ENCODE results near the gene MNT. TPM values are rescaled to one million over a fixed set of nuclear protein-coding genes. Genes with fewer than 3 reads are reported as not detected.

MNT gene
- total RNA-seq, 1 experiment from 2014 or later: 38.9 TPM

GRCh38 chr17:2365132-2365531 is 35.7 kb downstream of the MNT start:
- H3K4me3 Mint-ChIP-seq: no peak overlapping the region
- H2AK5ac ChIP-seq (ENCODE audit: insufficient read length, low read length): no peak overlapping the region
- no peak overlapping the region for H3K56ac ChIP-seq (ENCODE audit: insufficient read length, low read depth, low read length)
- no peak overlapping the region for H3K27ac ChIP-seq (ENCODE audit: insufficient read length, low read depth, low read length)
- no peak overlapping the region for H2BK5ac ChIP-seq (ENCODE audit: insufficient read length, low read length)
- no peaks in the 10 kb centered on the region for H3K9me3 Mint-ChIP-seq
- H2BK20ac ChIP-seq (ENCODE audit: low read depth, low read length, poor library complexity, severe bottlenecking): no peak overlapping the region
- H4K8ac ChIP-seq (replicated peaks; ENCODE audit: insufficient read length, low read depth, low read length): no peak overlapping the region
- H3K79me1 ChIP-seq (ENCODE audit: insufficient read depth, low read depth, low read length, poor library complexity, severe bottlenecking): no peaks in the 10 kb centered on the region
- H3K27me3 ChIP-seq (ENCODE audit: insufficient read depth, low read length): no peaks in the 10 kb centered on the region
- no peaks in the 10 kb centered on the region for H3K9me3 ChIP-seq (ENCODE audit: control insufficient read depth, low read depth, low read length)
- no peak overlapping the region for H3T11ph ChIP-seq (ENCODE audit: low read length)
- H4K5ac ChIP-seq (ENCODE audit: insufficient read length, low read depth, low read length): no peak overlapping the region
- no peak overlapping the region for H3K4me2 ChIP-seq (ENCODE audit: insufficient read depth, insufficient read length, low read length)
- H3K18ac ChIP-seq (ENCODE audit: insufficient read length, low read depth, low read length): no peak overlapping the region
- H2AFZ ChIP-seq (ENCODE audit: low read length): no peak overlapping the region
- H3K27ac Mint-ChIP-seq: no peak overlapping the region
- H3K4me1 Mint-ChIP-seq: peaks cover 12 to 14% of the 10 kb centered on the region in 2 experiments
- no peaks in the 10 kb centered on the region for H4K20me1 ChIP-seq (ENCODE audit: control insufficient read depth, insufficient read depth, insufficient read length)
- no peak overlapping the region for H3K4ac ChIP-seq (ENCODE audit: low read depth, low read length)
- no CpG with 5 or more reads among the region's 20 CpGs for WGBS (ENCODE audit: extremely low coverage, insufficient read length, low lambda C conversion rate)
- no peak overlapping the region for H3K9ac ChIP-seq (ENCODE audit: extremely low read depth, insufficient read length, low read length)
- H4K91ac ChIP-seq (ENCODE audit: insufficient read length, low read depth, low read length): no peak overlapping the region
- peaks cover 4 to 18% (median 8%) of the 10 kb centered on the region in 3 experiments; a peak in 6 of 7 replicates for H3K36me3 Mint-ChIP-seq (ENCODE audit: insufficient read depth in 1 of 3, low read depth in 3 of 3)
- TF ChIP-seq, protein P1, sequence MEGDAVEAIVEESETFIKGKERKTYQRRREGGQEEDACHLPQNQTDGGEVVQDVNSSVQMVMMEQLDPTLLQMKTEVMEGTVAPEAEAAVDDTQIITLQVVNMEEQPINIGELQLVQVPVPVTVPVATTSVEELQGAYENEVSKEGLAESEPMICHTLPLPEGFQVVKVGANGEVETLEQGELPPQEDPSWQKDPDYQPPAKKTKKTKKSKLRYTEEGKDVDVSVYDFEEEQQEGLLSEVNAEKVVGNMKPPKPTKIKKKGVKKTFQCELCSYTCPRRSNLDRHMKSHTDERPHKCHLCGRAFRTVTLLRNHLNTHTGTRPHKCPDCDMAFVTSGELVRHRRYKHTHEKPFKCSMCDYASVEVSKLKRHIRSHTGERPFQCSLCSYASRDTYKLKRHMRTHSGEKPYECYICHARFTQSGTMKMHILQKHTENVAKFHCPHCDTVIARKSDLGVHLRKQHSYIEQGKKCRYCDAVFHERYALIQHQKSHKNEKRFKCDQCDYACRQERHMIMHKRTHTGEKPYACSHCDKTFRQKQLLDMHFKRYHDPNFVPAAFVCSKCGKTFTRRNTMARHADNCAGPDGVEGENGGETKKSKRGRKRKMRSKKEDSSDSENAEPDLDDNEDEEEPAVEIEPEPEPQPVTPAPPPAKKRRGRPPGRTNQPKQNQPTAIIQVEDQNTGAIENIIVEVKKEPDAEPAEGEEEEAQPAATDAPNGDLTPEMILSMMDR (conservative IDR thresholded peaks at IDR 0.05): no peak
- no peak overlapping the region for H3K23ac ChIP-seq (ENCODE audit: insufficient read length, low read depth, low read length)
- H3K4me1 ChIP-seq (ENCODE audit: insufficient read depth, low read length): no peaks in the 10 kb centered on the region
- no peak overlapping the region for H2BK12ac ChIP-seq (ENCODE audit: insufficient read length, low read depth, low read length)
- H3K14ac ChIP-seq (ENCODE audit: insufficient read depth, low read length): no peak overlapping the region; the same call in 1 of the 2 replicates
- no peak overlapping the region for H2BK120ac ChIP-seq (ENCODE audit: low read depth, low read length, poor library complexity, severe bottlenecking)
- no peaks in the 10 kb centered on the region for H3K79me2 ChIP-seq (ENCODE audit: insufficient read depth, low read length)
- DNase-seq: no peak
- no peak overlapping the region for H2BK15ac ChIP-seq (ENCODE audit: low read depth, low read length)
- peaks cover 3% of the 10 kb centered on the region; the same call in 1 of the 2 replicates for H3K27me3 Mint-ChIP-seq (ENCODE audit: low read depth)
- no peaks in the 10 kb centered on the region for H3K23me2 ChIP-seq (ENCODE audit: insufficient read length, low read depth, low read length, poor library complexity, severe bottlenecking)

All from H9 (cell line).